ENCODE measurements around the gene SEPTIN14. TPM values are rescaled to one million over a fixed set of nuclear protein-coding genes. Genes with fewer than 3 reads are reported as not detected.

SEPTIN14 gene
- total RNA-seq, 6 experiments from 2014 or later, result not detected

DNA sequence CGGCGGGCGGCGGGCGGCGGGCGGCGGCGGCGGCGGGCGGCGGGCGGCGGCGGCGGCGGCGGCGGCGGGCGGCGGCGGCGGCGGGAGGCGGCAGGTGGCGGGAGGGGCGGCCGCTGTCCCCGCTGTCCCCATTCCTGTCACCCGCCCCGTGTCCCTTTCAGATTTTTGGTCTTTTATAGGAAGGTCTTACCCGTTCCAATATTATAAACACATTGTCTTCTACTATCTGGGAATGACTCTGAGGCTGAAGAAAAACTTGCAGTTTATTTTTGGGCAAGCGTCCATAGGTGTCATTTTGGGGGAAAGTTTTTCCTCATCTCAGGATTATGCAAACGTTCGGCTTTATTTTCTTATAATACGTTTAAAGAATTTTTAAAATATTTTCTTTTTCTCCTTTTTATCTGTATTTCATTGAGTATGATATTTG, 25.3 kb upstream of the SEPTIN14 start:
- no peaks in the 10 kb centered on the region for H3K36me3 Mint-ChIP-seq (ENCODE audit: low read depth)
- peaks cover 3% of the 10 kb centered on the region for H3K27me3 Mint-ChIP-seq (ENCODE audit: insufficient read depth)
- TF ChIP-seq, protein P1, sequence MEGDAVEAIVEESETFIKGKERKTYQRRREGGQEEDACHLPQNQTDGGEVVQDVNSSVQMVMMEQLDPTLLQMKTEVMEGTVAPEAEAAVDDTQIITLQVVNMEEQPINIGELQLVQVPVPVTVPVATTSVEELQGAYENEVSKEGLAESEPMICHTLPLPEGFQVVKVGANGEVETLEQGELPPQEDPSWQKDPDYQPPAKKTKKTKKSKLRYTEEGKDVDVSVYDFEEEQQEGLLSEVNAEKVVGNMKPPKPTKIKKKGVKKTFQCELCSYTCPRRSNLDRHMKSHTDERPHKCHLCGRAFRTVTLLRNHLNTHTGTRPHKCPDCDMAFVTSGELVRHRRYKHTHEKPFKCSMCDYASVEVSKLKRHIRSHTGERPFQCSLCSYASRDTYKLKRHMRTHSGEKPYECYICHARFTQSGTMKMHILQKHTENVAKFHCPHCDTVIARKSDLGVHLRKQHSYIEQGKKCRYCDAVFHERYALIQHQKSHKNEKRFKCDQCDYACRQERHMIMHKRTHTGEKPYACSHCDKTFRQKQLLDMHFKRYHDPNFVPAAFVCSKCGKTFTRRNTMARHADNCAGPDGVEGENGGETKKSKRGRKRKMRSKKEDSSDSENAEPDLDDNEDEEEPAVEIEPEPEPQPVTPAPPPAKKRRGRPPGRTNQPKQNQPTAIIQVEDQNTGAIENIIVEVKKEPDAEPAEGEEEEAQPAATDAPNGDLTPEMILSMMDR (IDR thresholded peaks at IDR 0.05), result no peak
- H3K9me3 Mint-ChIP-seq, result no peaks in the 10 kb centered on the region
- DNase-seq, result no peak
- no peaks in the 10 kb centered on the region for H3K4me1 Mint-ChIP-seq (ENCODE audit: low read depth)
- H3K27ac Mint-ChIP-seq, result peak overlapping the region; percentile 51
- peak overlapping the region; percentile 84 for H3K4me3 Mint-ChIP-seq

DNA sequence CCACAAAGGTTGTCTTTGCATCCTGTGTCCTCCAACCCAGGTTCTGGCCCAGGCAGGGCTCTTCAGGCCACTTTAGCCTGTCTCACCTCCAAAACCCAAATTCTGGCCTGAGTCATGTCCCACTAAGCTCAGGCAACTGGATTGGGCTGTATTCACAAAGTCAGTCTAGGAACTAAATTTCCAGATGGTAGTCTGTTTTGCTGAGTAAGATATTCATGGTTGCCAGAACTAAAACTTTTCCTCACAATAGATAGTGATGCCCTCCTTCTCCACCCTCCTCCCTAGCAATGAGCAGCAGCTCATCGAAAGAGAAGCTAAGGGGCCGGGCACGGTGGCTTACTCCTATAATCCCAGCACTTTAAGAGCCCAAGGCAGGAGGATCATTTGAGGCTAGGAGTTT, 21.8 kb upstream of the SEPTIN14 start:
- Mint-ChIP-seq H3K27me3 (ENCODE audit: insufficient read depth) (peaks cover 3% of the 10 kb centered on the region), H3K36me3 (ENCODE audit: low read depth) (no peaks in the 10 kb centered on the region), H3K9me3 (no peaks in the 10 kb centered on the region), H3K4me3 (no peak overlapping the region), H3K27ac (no peak overlapping the region), H3K4me1 (ENCODE audit: low read depth) (no peaks in the 10 kb centered on the region)
- TF ChIP-seq, protein P1 (IDR thresholded peaks at IDR 0.05), result no peak
- DNase-seq, result no peak

DNA sequence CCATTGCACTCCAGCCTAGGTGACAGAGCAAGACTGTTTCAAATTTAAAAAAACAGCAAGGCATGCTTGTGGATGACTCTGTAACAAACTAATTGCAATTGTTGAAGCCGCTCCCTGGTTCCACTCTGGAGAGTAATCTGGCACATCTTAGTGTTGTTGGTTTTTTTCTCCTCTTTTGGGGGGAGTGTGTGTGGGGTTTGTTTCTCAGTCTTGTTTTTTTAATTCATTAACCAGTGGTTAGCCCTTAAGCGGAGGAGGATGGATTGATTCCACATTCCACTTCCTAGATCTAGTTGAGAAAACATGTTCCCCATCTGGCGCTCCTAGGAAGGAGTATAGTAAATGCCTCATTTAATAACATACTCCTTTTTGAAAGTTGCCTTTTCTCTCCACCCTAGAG, 16.1 kb upstream of the SEPTIN14 start:
- DNase-seq, result no peak
- H3K27me3 Mint-ChIP-seq (ENCODE audit: insufficient read depth), result no peaks in the 10 kb centered on the region; the same call in none of the 2 replicates
- TF ChIP-seq, protein P1 (IDR thresholded peaks at IDR 0.05), result no peak
- no peak overlapping the region for H3K4me3 Mint-ChIP-seq
- 0 out of 2 replicates have a peak, but pooled peaks cover 2% of the 10 kb centered on the region for H3K9me3 Mint-ChIP-seq
- no peaks in the 10 kb centered on the region for H3K36me3 Mint-ChIP-seq (ENCODE audit: low read depth)
- no peak overlapping the region for H3K27ac Mint-ChIP-seq
- H3K4me1 Mint-ChIP-seq (ENCODE audit: low read depth), result no peaks in the 10 kb centered on the region

DNA sequence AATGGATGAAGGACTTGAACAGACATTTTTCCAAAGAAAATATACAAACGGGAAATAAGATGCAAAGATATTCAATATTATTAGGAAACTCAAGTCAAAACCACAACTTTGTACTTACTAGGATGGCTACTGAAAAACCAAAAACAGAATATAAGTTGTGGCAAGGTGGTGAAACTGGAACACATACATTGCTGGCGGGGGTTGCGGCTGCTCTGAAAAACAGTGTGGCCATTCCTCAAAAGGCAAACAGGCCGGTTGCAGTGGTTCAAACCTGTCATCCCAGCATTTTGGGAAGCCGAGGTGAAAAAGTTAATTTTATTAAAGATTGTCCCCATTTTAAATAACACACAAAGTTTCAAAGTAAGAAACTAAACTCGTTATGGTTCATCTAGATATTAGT, 14.8 kb upstream of the SEPTIN14 start:
- Mint-ChIP-seq H3K27ac (no peak overlapping the region), H3K27me3 (ENCODE audit: insufficient read depth) (no peaks in the 10 kb centered on the region; the same call in none of the 2 replicates), H3K4me3 (no peak overlapping the region), H3K36me3 (ENCODE audit: low read depth) (no peaks in the 10 kb centered on the region), H3K9me3 (0 out of 2 replicates have a peak, but pooled peaks cover 4% of the 10 kb centered on the region), H3K4me1 (ENCODE audit: low read depth) (no peaks in the 10 kb centered on the region)
- DNase-seq, result no peak
- TF ChIP-seq, protein P1 (IDR thresholded peaks at IDR 0.05), result no peak

GRCh38 chr7:55873765-55874164, 11.2 kb upstream of the SEPTIN14 start:
- H3K4me3 Mint-ChIP-seq, result no peak overlapping the region
- TF ChIP-seq, protein P1 (IDR thresholded peaks at IDR 0.05), result no peak
- no peak overlapping the region for H3K27ac Mint-ChIP-seq
- H3K9me3 Mint-ChIP-seq, result 0 out of 2 replicates have a peak, but pooled peaks cover 4% of the 10 kb centered on the region
- DNase-seq, result no peak
- no peaks in the 10 kb centered on the region for H3K4me1 Mint-ChIP-seq (ENCODE audit: low read depth)
- no peaks in the 10 kb centered on the region; the same call in none of the 2 replicates for H3K27me3 Mint-ChIP-seq (ENCODE audit: insufficient read depth)
- no peaks in the 10 kb centered on the region for H3K36me3 Mint-ChIP-seq (ENCODE audit: low read depth)
